ENCODE data around the gene WWOX.

DNA sequence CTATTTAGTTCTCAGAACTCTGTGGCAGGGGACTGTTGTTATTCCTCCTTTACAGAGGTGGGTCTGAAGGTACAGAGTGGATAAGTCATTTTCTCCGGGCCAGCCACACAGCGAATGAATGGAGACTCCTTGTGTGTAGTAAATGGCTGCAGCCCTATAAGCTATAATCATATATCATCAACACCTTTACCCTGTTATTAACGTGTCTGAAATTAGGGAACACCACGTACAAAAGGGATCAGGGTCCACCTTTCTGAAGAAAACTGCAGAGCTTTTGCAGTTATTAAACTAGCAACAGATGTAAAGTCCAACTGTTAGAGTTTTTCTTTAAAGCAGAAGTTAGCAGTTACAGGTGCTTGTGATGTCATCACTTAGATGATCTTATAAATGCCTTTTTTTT is 804.4 kb downstream of the WWOX start:
- TF ChIP-seq CTCF (IDR thresholded peaks at IDR 0.05; ENCODE audit: poor library complexity) (no peak), EZH2 (IDR thresholded peaks at IDR 0.05; ENCODE audit: borderline replicate concordance) (no peak)

All from hepatocyte (in vitro differentiated cells).